AG04450 (cell line): ENCODE results near the gene GAL. TPM values are rescaled to one million over a fixed set of nuclear protein-coding genes. Genes with fewer than 3 reads are reported as not detected.
"Not testable (repeated sequence)": the region's sequence is repeated elsewhere in the genome, so short reads cannot be mapped to it uniquely, and the experiment has no call there.

Experiments used
- CTCF ChIA-PET: fragments of 300-600, 350-600 bp; formaldehyde crosslinking; extraction: SDS; loops from one replicate; lab custom pipeline; 2022; ENCODE audit warnings: antibody characterized with exemption, inconsistent platforms; lab: Charles Lee
- POLR2A ChIA-PET: fragments of 350-600 bp; formaldehyde crosslinking; extraction: SDS; loops from one replicate; lab custom pipeline; 2021; ENCODE audit warnings: antibody characterized with exemption, inconsistent platforms; lab: Yijun Ruan, JAX
- DNase-seq: peaks from one replicate; pipeline ENCODE4 v3.0.0-alpha.2; 2011; ENCODE audit warnings: low read depth, low spot score
- H3K27ac ChIP-seq: one replicate; pipeline ENCODE4 v1.5.1; 2012; ENCODE audit warnings: low read depth, low read length, control low read depth
- H3K27me3 ChIP-seq: one replicate; pipeline ENCODE4 v1.6.0; 2012; ENCODE audit warnings: low read length; ENCODE audit not compliant: control insufficient read depth, insufficient read depth
- H3K4me3 ChIP-seq: 2 replicates; pipeline ENCODE4 v1.5.1; 2011; ENCODE audit warnings: mild to moderate bottlenecking, low read depth, low read length, control low read depth
- H3K9me3 ChIP-seq: 2 replicates; pipeline ENCODE4 v1.5.1; 2012; ENCODE audit warnings: low read length; ENCODE audit not compliant: control insufficient read depth, insufficient read depth
- polyA minus RNA-seq: library from RNA; depleted of rRNA, polyadenylated mRNA; stranded (reverse); fragments of >200 nt; gene quantifications from 2 replicates; pipeline ENCODE4 v1.2.3, GENCODE V29; 2011; rRNA and poly(A)+ RNA removed
- polyA plus RNA-seq: library from polyadenylated mRNA; depleted of rRNA; stranded (reverse); fragments of >200 nt; gene quantifications from 2 replicates; pipeline ENCODE4 v1.2.3, GENCODE V29; 2011; rRNA removed
- TF ChIP-seq, protein P1 (sequence below): IDR thresholded peaks from 2 replicates; pipeline ENCODE4 v1.5.1; 2011; ENCODE audit warnings: low read depth, low read length, control low read depth, inconsistent platforms

GAL gene, protein sequence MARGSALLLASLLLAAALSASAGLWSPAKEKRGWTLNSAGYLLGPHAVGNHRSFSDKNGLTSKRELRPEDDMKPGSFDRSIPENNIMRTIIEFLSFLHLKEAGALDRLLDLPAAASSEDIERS
- polyA plus RNA-seq, result 1.8 and 1.9 TPM in 2 replicates
- 1.6 and 2.5 TPM in 2 replicates for polyA minus RNA-seq

GRCh38 chr11:68684385-68685356 is at the start of gene GAL:
TSS of gene GAL (plus strand) at chr11:68684544. CDS start at chr11:68684924, 380 bp downstream.
- ChIA-PET POLR2A (no interaction called here), CTCF (no interaction called here)
- TF ChIP-seq, protein P1, sequence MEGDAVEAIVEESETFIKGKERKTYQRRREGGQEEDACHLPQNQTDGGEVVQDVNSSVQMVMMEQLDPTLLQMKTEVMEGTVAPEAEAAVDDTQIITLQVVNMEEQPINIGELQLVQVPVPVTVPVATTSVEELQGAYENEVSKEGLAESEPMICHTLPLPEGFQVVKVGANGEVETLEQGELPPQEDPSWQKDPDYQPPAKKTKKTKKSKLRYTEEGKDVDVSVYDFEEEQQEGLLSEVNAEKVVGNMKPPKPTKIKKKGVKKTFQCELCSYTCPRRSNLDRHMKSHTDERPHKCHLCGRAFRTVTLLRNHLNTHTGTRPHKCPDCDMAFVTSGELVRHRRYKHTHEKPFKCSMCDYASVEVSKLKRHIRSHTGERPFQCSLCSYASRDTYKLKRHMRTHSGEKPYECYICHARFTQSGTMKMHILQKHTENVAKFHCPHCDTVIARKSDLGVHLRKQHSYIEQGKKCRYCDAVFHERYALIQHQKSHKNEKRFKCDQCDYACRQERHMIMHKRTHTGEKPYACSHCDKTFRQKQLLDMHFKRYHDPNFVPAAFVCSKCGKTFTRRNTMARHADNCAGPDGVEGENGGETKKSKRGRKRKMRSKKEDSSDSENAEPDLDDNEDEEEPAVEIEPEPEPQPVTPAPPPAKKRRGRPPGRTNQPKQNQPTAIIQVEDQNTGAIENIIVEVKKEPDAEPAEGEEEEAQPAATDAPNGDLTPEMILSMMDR, result no peak

DNA sequence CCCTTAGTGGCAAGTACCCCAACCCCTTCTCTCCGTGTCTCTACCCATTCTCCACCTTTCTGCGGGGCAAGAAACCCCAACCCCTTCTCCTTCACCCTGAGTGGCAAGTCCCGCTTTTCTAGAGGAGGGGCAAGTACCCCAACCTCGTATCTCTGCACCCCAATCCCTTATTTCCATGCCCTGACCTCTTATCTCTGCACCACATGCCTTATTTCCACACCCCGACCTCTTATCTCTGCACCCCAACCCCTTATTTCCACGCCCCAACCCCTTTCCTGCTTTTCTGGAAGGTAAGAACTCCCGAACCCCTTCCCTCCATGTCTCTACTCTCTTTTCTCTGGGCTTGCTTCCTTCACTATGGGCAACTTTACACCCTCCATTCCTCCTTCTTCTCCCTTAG is 49.7 kb upstream of the GAL start:
- POLR2A ChIA-PET, DNase-seq, H3K9me3 ChIP-seq, H3K4me3 ChIP-seq, H3K27ac ChIP-seq, CTCF ChIA-PET: not testable (repeated sequence)
- H3K27me3 ChIP-seq, result peaks cover 14% of the 10 kb centered on the region

More at GRCh38 chr11:68684385-68685356, at the start of gene GAL:
- DNase-seq, result no peak
- peaks cover 29% of the 10 kb centered on the region for H3K27me3 ChIP-seq
- no peak within 1 kb of the TSS for H3K27ac ChIP-seq
- peak within 1 kb of the TSS; percentile 45; the same call in 1 of the 2 replicates for H3K4me3 ChIP-seq
- H3K9me3 ChIP-seq, result no peaks in the 10 kb centered on the region; the same call in 1 of the 2 replicates

- H3K4me3 ChIP-seq, CTCF ChIA-PET, H3K9me3 ChIP-seq, DNase-seq, POLR2A ChIA-PET, H3K27ac ChIP-seq: not testable (repeated sequence)
- peaks cover 14% of the 10 kb centered on the region for H3K27me3 ChIP-seq
These were observed 49.2 kb upstream of the GAL start for GRCh38 chr11:68635172-68635571.

DNA sequence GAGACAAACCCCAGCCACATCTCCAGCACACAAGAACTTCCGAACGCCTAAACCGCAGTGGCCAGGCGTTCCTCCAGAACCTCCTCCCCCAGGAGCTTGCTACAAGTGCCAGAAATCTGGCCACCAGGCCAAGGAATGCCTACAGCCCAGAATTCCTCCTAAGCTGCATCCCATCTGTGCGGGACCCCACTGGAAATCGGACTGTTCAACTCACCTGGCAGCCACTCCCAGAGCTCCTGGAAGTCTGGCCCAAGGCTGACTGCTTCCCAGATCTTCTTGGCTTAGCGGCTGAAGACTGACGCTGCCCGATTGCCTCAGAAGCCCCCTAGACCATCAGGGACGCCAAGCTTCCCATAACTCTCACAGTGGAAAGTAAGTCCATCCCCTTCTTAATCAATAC is 48.5 kb upstream of the GAL start:
- H3K4me3 ChIP-seq, CTCF ChIA-PET, H3K9me3 ChIP-seq, DNase-seq, H3K27ac ChIP-seq: not testable (repeated sequence)
- POLR2A ChIA-PET, result interaction anchor here (0.6 kb wide), 1 partner anchor 207 kb away, joined by 7 read pairs; no protein-coding TSS in a partner anchor
- peaks cover 21% of the 10 kb centered on the region for H3K27me3 ChIP-seq

- CTCF ChIA-PET, POLR2A ChIA-PET, H3K27ac ChIP-seq, DNase-seq, H3K4me3 ChIP-seq, H3K9me3 ChIP-seq: not testable (repeated sequence)
- peaks cover 21% of the 10 kb centered on the region for H3K27me3 ChIP-seq
These were observed 45.0 kb upstream of the GAL start for GRCh38 chr11:68639322-68639721.

DNA sequence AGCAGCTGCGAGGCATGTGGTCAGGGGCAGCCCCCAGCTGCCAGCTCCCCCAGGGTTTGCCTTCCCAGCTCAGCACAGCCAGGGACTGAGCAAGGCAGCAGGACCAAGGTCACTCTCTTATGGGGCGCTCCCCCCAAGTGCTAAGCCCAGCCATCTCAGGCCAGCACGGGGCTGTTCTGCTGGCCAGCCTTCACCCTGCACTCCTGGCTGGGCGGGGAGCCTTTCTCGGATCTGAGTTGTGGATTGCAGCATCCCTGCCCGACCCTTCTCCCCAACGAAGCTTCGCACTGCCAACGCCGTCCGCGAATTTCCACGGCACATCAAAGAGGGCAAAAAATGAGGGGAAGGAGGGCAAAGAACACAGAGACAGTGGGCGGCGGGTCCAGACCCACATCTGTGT is 42.5 kb upstream of the GAL start:
- no peak for DNase-seq
- H3K27ac ChIP-seq, result no peak overlapping the region
- peaks cover 21% of the 10 kb centered on the region for H3K27me3 ChIP-seq
- POLR2A ChIA-PET, result no interaction called here
- no peak overlapping the region for H3K4me3 ChIP-seq
- H3K9me3 ChIP-seq, result peaks cover under 1% of the 10 kb centered on the region; the same call in 1 of the 2 replicates
- CTCF ChIA-PET, result no interaction called here
- TF ChIP-seq, protein P1, result no peak
